ENCODE measurements around the gene LRRK2. TPM values are rescaled to one million over a fixed set of nuclear protein-coding genes. Genes with fewer than 3 reads are reported as not detected.

The LRRK2 gene
- total and polyA plus RNA-seq, 2 of the 8 experiments (the other 6 are each of a cell fraction or from before 2014, with no cell fraction given): 0.06 to 0.13 TPM

DNA sequence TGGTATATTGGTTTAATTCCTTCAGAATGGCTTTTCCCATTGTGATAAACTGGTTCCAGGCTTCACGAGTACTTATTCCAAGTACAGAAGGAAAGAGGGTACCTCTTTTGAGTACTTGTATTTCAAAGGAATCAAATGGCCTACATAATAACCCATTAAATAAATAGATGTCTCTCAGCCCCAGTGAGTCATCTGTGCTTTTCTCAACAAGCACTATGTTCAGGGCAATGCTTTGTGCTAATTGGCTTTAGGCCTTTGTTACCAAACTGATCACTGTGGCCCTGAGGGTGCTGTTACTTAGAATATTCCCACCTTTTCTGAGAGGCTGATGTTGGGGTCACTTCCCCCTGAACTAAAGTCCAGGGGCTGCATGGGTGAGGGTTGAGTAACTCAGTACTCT is 107.1 kb downstream of the LRRK2 start (continued):
- TF ChIP-seq JUN (IDR thresholded peaks at IDR 0.05; ENCODE audit: low read depth, low read length): no peak
- TF ChIP-seq, protein P1, sequence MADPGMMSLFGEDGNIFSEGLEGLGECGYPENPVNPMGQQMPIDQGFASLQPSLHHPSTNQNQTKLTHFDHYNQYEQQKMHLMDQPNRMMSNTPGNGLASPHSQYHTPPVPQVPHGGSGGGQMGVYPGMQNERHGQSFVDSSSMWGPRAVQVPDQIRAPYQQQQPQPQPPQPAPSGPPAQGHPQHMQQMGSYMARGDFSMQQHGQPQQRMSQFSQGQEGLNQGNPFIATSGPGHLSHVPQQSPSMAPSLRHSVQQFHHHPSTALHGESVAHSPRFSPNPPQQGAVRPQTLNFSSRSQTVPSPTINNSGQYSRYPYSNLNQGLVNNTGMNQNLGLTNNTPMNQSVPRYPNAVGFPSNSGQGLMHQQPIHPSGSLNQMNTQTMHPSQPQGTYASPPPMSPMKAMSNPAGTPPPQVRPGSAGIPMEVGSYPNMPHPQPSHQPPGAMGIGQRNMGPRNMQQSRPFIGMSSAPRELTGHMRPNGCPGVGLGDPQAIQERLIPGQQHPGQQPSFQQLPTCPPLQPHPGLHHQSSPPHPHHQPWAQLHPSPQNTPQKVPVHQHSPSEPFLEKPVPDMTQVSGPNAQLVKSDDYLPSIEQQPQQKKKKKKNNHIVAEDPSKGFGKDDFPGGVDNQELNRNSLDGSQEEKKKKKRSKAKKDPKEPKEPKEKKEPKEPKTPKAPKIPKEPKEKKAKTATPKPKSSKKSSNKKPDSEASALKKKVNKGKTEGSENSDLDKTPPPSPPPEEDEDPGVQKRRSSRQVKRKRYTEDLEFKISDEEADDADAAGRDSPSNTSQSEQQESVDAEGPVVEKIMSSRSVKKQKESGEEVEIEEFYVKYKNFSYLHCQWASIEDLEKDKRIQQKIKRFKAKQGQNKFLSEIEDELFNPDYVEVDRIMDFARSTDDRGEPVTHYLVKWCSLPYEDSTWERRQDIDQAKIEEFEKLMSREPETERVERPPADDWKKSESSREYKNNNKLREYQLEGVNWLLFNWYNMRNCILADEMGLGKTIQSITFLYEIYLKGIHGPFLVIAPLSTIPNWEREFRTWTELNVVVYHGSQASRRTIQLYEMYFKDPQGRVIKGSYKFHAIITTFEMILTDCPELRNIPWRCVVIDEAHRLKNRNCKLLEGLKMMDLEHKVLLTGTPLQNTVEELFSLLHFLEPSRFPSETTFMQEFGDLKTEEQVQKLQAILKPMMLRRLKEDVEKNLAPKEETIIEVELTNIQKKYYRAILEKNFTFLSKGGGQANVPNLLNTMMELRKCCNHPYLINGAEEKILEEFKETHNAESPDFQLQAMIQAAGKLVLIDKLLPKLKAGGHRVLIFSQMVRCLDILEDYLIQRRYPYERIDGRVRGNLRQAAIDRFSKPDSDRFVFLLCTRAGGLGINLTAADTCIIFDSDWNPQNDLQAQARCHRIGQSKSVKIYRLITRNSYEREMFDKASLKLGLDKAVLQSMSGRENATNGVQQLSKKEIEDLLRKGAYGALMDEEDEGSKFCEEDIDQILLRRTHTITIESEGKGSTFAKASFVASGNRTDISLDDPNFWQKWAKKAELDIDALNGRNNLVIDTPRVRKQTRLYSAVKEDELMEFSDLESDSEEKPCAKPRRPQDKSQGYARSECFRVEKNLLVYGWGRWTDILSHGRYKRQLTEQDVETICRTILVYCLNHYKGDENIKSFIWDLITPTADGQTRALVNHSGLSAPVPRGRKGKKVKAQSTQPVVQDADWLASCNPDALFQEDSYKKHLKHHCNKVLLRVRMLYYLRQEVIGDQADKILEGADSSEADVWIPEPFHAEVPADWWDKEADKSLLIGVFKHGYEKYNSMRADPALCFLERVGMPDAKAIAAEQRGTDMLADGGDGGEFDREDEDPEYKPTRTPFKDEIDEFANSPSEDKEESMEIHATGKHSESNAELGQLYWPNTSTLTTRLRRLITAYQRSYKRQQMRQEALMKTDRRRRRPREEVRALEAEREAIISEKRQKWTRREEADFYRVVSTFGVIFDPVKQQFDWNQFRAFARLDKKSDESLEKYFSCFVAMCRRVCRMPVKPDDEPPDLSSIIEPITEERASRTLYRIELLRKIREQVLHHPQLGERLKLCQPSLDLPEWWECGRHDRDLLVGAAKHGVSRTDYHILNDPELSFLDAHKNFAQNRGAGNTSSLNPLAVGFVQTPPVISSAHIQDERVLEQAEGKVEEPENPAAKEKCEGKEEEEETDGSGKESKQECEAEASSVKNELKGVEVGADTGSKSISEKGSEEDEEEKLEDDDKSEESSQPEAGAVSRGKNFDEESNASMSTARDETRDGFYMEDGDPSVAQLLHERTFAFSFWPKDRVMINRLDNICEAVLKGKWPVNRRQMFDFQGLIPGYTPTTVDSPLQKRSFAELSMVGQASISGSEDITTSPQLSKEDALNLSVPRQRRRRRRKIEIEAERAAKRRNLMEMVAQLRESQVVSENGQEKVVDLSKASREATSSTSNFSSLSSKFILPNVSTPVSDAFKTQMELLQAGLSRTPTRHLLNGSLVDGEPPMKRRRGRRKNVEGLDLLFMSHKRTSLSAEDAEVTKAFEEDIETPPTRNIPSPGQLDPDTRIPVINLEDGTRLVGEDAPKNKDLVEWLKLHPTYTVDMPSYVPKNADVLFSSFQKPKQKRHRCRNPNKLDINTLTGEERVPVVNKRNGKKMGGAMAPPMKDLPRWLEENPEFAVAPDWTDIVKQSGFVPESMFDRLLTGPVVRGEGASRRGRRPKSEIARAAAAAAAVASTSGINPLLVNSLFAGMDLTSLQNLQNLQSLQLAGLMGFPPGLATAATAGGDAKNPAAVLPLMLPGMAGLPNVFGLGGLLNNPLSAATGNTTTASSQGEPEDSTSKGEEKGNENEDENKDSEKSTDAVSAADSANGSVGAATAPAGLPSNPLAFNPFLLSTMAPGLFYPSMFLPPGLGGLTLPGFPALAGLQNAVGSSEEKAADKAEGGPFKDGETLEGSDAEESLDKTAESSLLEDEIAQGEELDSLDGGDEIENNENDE (IDR thresholded peaks at IDR 0.05; ENCODE audit: insufficient replicate concordance, low read length): no peak
- TF ChIP-seq NRF1 (IDR thresholded peaks at IDR 0.05; ENCODE audit: low read depth, low read length): no peak
